ENCODE measurements around the gene PSMB7. TPM values are rescaled to one million over a fixed set of nuclear protein-coding genes. Genes with fewer than 3 reads are reported as not detected.

PSMB7 gene
- total RNA-seq, 1 donor from 2014 or later: 73.5 TPM

DNA sequence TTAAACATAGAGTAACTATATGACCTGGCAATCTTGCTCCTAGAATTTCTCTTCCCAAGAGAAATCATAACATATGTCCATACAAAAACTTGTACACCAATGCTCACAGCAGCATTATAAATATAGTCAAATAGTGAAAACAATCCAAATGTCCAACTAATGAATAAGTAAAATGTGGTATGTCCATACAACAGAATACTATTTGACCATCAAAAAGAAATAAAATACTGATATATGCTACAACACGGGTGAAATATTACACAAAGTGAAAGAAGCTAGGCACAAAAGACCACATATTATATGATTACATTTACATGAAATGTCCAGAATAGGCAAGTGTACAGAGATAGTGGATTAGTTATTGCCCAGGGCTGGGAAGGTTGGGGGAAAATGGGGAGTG is 41.4 kb downstream of the PSMB7 start:
- no peak for DNase-seq
- intact Hi-C loops (cut with DNase I): no loop called here
- H3K27me3 ChIP-seq: no peaks in the 10 kb centered on the region
- no peak overlapping the region for H3K4me3 ChIP-seq
- H3K27ac ChIP-seq: no peak overlapping the region
- no peaks in the 10 kb centered on the region for H3K36me3 ChIP-seq
- no peak for ATAC-seq
- H3K9me3 ChIP-seq: no peaks in the 10 kb centered on the region
- H3K4me1 ChIP-seq: peaks cover 8% of the 10 kb centered on the region
- TF ChIP-seq, protein P1, sequence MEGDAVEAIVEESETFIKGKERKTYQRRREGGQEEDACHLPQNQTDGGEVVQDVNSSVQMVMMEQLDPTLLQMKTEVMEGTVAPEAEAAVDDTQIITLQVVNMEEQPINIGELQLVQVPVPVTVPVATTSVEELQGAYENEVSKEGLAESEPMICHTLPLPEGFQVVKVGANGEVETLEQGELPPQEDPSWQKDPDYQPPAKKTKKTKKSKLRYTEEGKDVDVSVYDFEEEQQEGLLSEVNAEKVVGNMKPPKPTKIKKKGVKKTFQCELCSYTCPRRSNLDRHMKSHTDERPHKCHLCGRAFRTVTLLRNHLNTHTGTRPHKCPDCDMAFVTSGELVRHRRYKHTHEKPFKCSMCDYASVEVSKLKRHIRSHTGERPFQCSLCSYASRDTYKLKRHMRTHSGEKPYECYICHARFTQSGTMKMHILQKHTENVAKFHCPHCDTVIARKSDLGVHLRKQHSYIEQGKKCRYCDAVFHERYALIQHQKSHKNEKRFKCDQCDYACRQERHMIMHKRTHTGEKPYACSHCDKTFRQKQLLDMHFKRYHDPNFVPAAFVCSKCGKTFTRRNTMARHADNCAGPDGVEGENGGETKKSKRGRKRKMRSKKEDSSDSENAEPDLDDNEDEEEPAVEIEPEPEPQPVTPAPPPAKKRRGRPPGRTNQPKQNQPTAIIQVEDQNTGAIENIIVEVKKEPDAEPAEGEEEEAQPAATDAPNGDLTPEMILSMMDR (IDR thresholded peaks at IDR 0.05): no peak

DNA sequence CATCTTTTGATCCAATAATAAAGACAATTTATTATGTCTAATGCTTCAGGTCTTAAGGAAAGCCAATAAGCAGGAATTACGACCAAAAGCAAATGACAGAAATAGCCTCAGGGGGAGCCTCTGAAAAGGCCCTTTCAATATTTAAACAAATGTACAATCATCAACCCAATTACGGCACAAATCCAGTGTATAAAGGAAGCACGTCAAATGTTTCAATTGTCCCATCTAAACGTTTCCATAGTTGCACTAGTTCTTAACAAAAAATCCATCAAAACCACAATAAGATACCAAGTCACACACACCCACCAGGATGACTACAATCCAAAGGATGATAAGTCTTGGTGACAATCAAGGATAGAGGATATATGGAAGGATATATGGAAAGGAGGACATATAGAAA is 41.9 kb downstream of the PSMB7 start:
- no peaks in the 10 kb centered on the region for H3K36me3 ChIP-seq
- intact Hi-C loops (cut with DNase I): no loop called here
- no peak overlapping the region for H3K4me3 ChIP-seq
- ATAC-seq (no peak), DNase-seq (no peak)
- H3K27me3 ChIP-seq: no peaks in the 10 kb centered on the region
- H3K27ac ChIP-seq: no peak overlapping the region
- H3K9me3 ChIP-seq: no peaks in the 10 kb centered on the region
- H3K4me1 ChIP-seq: peaks cover 8% of the 10 kb centered on the region
- TF ChIP-seq, protein P1 (IDR thresholded peaks at IDR 0.05): no peak

DNA sequence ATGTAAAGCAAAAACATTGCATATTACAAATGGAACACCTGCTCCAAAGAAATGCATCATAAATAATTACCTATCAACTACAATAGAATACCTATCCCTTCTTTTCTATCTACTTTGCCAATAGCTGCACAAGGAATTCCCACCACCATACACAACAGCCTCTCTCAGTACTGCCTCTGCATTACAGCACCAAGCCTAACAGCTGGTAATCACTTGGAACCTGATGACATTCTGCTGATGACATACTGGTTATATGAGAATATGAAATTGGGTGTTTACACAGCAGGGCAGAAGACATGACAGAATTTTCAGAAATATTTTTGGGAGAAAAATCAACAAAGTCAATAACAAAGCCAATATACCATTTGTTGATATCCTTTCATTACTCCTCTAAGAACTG is 43.2 kb downstream of the PSMB7 start:
- Histone ChIP-seq H3K27me3 (no peaks in the 10 kb centered on the region), H3K36me3 (no peaks in the 10 kb centered on the region), H3K27ac (no peak overlapping the region), H3K9me3 (no peaks in the 10 kb centered on the region), H3K4me1 (peaks cover 8% of the 10 kb centered on the region), H3K4me3 (no peak overlapping the region)
- TF ChIP-seq, protein P1 (IDR thresholded peaks at IDR 0.05): no peak
- intact Hi-C loops (cut with DNase I): no loop called here
- no peak for DNase-seq
- ATAC-seq: no peak

DNA sequence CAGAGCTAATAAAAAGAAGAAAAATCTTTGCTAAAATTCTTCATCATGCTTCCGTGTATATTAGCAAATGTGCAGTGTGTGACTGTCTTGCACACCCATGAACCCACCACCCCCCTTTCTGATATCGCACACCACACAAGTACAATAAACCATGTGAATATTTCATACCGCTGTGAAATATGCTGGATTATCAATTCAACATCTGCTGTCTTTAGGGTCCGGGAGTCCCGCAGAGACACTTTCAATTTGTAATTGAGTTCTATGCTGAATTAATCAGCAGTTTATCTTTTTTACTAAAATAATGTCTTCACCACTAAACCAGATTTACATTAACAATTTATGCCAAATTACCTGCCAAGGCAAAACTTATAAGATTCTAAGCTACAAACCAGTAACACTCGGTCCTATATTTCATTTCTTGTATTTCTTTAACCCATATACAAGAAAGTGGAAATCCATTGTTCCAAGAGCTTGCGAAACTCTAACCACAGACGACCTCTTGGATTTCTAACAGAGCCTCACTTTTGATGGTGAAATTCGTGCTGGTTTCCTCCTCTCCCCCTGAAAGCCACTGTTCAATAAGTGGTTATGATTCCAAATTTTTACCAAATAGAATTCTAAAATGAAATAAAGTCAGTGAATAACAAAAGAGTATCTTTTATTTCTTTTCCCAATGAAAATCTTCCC is 44.2 kb downstream of the PSMB7 start:
- Histone ChIP-seq H3K4me3 (no peak overlapping the region), H3K36me3 (peaks cover 5% of the 10 kb centered on the region), H3K4me1 (peaks cover 8% of the 10 kb centered on the region), H3K9me3 (no peaks in the 10 kb centered on the region), H3K27ac (no peak overlapping the region), H3K27me3 (no peaks in the 10 kb centered on the region)
- DNase-seq (no peak), ATAC-seq (no peak)
- TF ChIP-seq, protein P1 (IDR thresholded peaks at IDR 0.05): no peak
- intact Hi-C loops (cut with DNase I): no loop called here

DNA sequence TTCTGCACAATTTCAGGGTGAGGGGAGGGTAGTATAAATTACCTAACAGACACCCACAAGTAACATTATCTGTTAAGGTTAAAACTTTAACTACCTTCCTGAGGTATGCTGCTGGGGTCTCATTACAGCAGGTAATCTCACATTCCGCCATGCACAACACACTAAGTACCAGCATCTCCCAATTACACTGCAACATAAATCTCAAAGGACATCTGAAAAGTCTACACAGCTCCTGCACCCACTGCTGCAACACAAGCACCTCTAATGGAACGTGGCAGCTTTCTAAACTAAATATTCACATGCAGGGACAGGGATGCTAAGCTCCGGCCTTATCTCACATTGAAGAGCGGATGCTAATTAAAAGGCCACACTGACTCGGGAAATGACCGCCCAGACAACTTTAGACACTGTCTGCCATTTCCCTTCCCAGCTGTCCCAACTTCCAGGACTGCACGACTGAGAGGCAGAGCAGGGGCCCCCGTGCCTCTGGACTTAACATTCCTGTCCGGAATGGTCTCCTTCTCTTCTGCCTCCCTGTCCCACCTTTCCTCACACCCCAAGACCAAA is 45.9 kb downstream of the PSMB7 start:
- Histone ChIP-seq H3K27ac (no peak overlapping the region), H3K27me3 (no peaks in the 10 kb centered on the region), H3K4me1 (peaks cover 8% of the 10 kb centered on the region), H3K4me3 (no peak overlapping the region), H3K36me3 (peaks cover 5% of the 10 kb centered on the region), H3K9me3 (no peaks in the 10 kb centered on the region)
- intact Hi-C loops (cut with DNase I): no loop called here
- ATAC-seq: no peak
- TF ChIP-seq, protein P1 (IDR thresholded peaks at IDR 0.05): no peak
- DNase-seq: no peak
